Measurements from ENCODE around the gene VSTM4. TPM values are rescaled to one million over a fixed set of nuclear protein-coding genes. Genes with fewer than 3 reads are reported as not detected.

Gene VSTM4
- total RNA-seq, 1 donor from 2014 or later, result 12.2 TPM

Small RNAs within 50 kb of the gene (microRNA-seq; reads per million reads assigned to microRNA genes)
- gene MIR4294 (ENCODE audit: borderline number of aligned reads), result not detected

Other genes with a start within 250 kb of the VSTM4 start
- not detected for gene LRRC18, start 175.7 kb downstream of the VSTM4 start, total RNA-seq
- gene FAM170B, start 18.5 kb upstream of the VSTM4 start, total RNA-seq, result not detected
- gene TMEM273, start 72.9 kb upstream of the VSTM4 start, total RNA-seq, result 17.6 TPM
- gene C10orf71, start 183.6 kb upstream of the VSTM4 start, total RNA-seq, result 126 TPM